HL-60/S4 treated with phorbol 12-myristate 13-acetate at 8.2 ng/mL for 4 days and 3 days (cell line): ENCODE measurements around the gene KIAA1217.

Experiments
- in situ Hi-C: fragments of 300-500 bp; cut with MboI; formaldehyde crosslinking; loops from 2 replicates; pipeline ENCODE4 v1.15.0; 2022; ENCODE audit warnings: low sequenced_read_pairs

KIAA1217 gene

GRCh38 chr10:24358022-24358421, 149.1 kb downstream of the KIAA1217 start:
- in situ Hi-C loops = no loop called here

- in situ Hi-C loops = no loop called here
Observed at GRCh38 chr10:24360282-24361127, 151.6 kb downstream of the KIAA1217 start.

GRCh38 chr10:24363070-24363469, 154.1 kb downstream of the KIAA1217 start:
- in situ Hi-C loops = no loop called here

- in situ Hi-C loops = no loop called here
Observed at GRCh38 chr10:24367688-24368087, 158.8 kb downstream of the KIAA1217 start.

GRCh38 chr10:24370877-24371276, 161.9 kb downstream of the KIAA1217 start:
- in situ Hi-C loops = no loop called here

GRCh38 chr10:24371396-24371795, 162.5 kb downstream of the KIAA1217 start:
- in situ Hi-C loops = no loop called here

GRCh38 chr10:24374134-24374915, 165.4 kb downstream of the KIAA1217 start:
- in situ Hi-C loops = no loop called here

- in situ Hi-C loops = no loop called here
Observed at GRCh38 chr10:24375510-24375909, 166.6 kb downstream of the KIAA1217 start.

GRCh38 chr10:24376731-24377130, 167.8 kb downstream of the KIAA1217 start:
- in situ Hi-C loops = no loop called here

- in situ Hi-C loops = no loop called here
Observed at GRCh38 chr10:24378126-24378920, 169.4 kb downstream of the KIAA1217 start.

GRCh38 chr10:24381235-24382010, 172.5 kb downstream of the KIAA1217 start:
- in situ Hi-C loops = no loop called here

GRCh38 chr10:24382045-24382444, 173.1 kb downstream of the KIAA1217 start:
- in situ Hi-C loops = no loop called here

- in situ Hi-C loops = no loop called here
Observed at GRCh38 chr10:24382596-24382978, 173.6 kb downstream of the KIAA1217 start.

GRCh38 chr10:24382979-24383663, 174.2 kb downstream of the KIAA1217 start:
- in situ Hi-C loops = no loop called here

- in situ Hi-C loops = no loop called here
Observed at GRCh38 chr10:24383681-24384106, 174.8 kb downstream of the KIAA1217 start.

GRCh38 chr10:24384954-24385353, 176.0 kb downstream of the KIAA1217 start:
- in situ Hi-C loops = no loop called here

GRCh38 chr10:24385776-24386175, 176.8 kb downstream of the KIAA1217 start:
- in situ Hi-C loops = no loop called here

- in situ Hi-C loops = no loop called here
Observed at GRCh38 chr10:24390146-24390700, 181.3 kb downstream of the KIAA1217 start.

GRCh38 chr10:24390746-24391145, 181.8 kb downstream of the KIAA1217 start:
- in situ Hi-C loops = no loop called here

- in situ Hi-C loops = no loop called here
Observed at GRCh38 chr10:24393201-24393600, 184.3 kb downstream of the KIAA1217 start.
